Omental fat pad (tissue), 4 donors: ENCODE data around the gene CTAG1A. TPM values are rescaled to one million over a fixed set of nuclear protein-coding genes. Genes with fewer than 3 reads are reported as not detected.
"Not testable (repeated sequence)": the region's sequence is repeated elsewhere in the genome, so short reads cannot be mapped to it uniquely, and the experiment has no call there.

ENCODE experiments used
- ATAC-seq: fragments of 150-250 bp; one replicate; pipeline ENCODE4 v1.9.1; 2016; ENCODE audit warnings: mild to moderate bottlenecking, moderate library complexity; ENCODE audit not compliant: low FRiP score
- DNase-seq: peaks from one replicate; pipeline ENCODE4 v3.0.0-alpha.2; 2019; ENCODE audit warnings: low spot score
- total RNA-seq, 4 donors: library from RNA; depleted of rRNA; stranded (reverse); fragments of >200 nt; gene quantifications; one replicate each; pipeline ENCODE4 v1.1.0, GENCODE V29; 2016
- TF ChIP-seq, protein P1 (sequence below), 3 donors: fragments of 450-650 bp; IDR thresholded peaks; one replicate each; pipeline ENCODE4 v1.5.1; 2016 to 2017; ENCODE audit warnings: antibody characterized with exemption in 3 of 3, mild to moderate bottlenecking in 3 of 3, moderate library complexity in 2 of 3

Gene CTAG1A
- total RNA-seq, 4 donors from 2014 or later: not detected

DNA sequence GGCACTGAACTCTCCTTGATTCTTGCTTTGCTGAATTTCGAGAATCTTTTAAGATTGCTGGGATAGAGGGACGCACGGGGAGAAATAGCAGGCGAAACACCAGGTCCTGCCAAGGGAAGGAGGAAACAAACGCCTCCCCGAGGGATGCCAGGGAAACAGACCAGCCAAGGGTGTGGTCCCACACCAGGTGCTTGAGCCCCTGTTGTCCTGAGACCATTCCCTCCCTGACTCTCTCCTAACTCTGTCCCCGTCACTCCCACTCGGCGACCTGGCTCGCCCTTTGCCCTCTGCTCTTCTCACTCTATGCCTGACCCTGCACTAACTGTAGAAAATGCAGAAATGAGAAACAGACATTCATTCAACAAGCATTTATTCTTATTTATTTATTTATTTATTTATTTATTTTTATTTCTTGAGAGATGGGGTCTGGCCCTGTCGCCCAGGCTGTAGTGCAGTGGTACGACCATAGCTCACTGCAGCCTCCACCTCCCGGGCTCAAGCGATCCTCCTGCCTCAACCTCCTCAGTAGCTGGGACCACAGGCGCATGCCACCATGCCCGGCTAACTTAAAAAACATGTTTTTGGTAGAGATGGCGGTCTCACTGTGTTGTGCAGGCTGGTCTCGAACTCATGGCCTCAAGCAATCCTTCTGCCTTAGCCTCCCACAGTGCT is 18.0 kb downstream of the CTAG1A start:
- TF ChIP-seq, protein P1, sequence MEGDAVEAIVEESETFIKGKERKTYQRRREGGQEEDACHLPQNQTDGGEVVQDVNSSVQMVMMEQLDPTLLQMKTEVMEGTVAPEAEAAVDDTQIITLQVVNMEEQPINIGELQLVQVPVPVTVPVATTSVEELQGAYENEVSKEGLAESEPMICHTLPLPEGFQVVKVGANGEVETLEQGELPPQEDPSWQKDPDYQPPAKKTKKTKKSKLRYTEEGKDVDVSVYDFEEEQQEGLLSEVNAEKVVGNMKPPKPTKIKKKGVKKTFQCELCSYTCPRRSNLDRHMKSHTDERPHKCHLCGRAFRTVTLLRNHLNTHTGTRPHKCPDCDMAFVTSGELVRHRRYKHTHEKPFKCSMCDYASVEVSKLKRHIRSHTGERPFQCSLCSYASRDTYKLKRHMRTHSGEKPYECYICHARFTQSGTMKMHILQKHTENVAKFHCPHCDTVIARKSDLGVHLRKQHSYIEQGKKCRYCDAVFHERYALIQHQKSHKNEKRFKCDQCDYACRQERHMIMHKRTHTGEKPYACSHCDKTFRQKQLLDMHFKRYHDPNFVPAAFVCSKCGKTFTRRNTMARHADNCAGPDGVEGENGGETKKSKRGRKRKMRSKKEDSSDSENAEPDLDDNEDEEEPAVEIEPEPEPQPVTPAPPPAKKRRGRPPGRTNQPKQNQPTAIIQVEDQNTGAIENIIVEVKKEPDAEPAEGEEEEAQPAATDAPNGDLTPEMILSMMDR (IDR thresholded peaks at IDR 0.05): no peak
- no peak for DNase-seq
- no peak for ATAC-seq

DNA sequence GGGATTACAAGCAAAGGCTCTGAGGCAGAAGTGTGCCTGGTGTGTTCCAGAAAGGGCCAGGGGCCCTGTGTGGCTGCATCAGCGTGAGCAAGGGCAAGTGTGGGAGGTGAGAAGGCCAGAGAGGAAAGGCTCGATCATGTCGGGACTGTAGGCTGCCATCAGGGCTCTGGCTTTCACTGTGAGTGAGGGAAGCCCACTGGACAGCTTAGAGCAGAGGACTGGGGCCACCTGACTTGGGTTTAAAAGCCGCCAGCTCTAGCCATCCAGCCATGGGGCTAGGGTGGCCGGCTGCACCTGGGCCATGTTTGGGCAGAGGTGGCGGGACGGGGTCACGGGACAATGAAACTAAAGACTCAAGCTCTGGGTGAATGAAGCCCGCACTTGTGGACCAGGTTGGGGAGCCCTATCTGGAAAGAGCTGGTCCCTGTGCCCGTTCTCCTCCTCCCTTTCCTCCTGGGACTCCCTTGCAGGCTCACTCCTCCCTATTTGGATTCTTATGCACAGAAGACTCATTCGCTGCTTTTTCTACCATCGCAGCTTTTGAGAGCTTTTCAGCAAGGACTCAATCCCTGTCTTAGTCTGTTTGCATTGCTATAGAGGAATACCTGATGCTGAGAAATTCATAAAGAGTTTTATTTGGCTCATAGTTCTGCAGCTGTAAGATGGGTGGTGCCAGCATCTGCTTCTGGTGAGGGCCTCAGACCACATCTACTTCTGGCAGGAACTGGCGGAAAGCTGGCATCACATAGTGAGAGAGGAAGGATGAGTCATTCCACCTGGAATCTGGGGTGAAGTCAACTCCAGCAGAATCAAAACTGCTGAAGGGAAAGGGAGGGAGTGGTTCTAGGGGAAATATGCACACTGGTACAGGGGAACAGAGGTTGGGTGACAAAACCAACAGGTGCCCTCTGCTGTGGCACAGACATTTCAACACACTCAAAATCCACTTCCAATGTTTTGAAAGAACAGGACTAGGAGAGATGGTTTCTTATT is 18.8 kb downstream of the CTAG1A start:
- ATAC-seq (peak; percentile 53), DNase-seq (no peak)
- TF ChIP-seq, protein P1 (IDR thresholded peaks at IDR 0.05): no peak

DNA sequence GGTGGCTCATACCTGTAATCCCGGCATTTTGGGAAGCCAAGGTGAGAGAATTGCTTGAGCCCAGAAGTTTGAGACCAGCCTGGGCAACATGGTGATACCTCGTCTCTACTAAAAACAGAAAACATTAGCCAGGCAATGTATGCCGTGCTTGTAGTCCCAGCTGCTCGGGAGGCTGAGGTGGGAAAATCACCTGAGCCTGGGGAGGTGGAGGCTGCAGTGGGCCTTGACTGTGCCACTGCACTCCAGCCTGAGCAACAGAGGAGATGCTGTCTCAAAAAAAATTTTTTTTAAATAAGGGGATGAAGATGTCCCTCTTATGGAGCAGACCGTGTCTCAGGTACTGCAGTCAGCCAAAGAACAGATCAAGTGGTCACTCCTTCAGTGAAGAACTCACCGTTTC is 20.6 kb downstream of the CTAG1A start:
- no peak for DNase-seq
- TF ChIP-seq, protein P1 (IDR thresholded peaks at IDR 0.05): no peak

DNA sequence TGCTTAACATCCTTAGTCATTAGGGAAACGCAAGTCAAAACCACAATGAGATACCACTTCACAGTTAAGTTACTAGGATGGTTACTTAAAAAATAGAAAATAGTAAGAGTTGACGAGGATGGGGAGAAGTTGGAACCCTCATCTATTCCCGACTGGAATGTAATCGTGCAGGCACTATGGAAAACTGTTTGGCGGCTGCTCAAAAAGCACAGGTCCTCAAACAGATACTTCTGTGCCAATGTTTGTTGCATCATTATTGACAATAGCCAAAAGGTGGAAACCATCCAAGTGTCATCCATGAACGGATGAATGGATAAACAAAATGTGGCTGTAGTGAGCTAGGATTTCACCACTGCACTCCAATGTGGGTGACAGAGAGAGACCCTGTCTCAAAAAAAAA is 22.4 kb downstream of the CTAG1A start:
- ATAC-seq (no peak), DNase-seq (no peak)
- TF ChIP-seq, protein P1 (IDR thresholded peaks at IDR 0.05): no peak

More for the DNA sequence above, 20.6 kb downstream of the CTAG1A start:
- no peak for ATAC-seq

DNA sequence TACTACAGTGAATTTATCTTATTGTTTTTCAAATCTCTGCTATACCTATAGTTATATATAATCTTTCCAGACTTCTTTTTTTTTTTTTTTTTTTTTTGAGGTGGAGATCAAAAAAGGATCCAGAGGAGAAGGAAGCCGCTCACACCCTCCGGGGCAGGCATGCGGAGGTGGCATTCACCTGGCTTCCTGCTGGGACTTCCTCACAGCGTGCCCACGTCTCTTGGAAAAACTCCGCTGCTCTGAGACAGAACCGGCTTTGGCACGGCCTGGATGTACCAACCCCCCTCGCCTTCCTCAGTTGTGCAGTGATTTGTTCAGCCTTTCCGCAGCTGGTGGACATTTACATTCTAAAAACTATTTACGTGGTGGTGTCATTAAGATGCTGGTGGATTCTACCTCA is 23.0 kb downstream of the CTAG1A start:
- DNase-seq, ATAC-seq: not testable (repeated sequence)

DNA sequence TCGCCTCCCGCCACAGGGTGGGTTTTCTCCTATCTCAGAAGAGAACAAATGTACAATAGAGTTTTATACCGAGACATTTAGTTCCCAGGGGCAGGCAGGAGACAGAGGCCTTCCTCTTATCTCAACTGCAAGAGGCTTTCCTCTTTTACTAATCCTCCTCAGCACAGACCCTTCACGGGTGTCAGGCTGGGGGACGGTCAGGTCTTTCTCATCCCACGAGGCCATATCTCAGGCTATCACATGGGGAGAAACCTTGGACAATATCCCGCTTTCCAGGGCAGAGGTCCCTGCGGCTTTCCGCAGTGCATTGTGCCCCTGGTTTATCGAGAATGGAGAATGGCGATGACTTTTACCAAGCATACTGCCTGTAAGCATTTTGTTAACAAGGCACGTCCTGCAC is 23.9 kb downstream of the CTAG1A start:
- DNase-seq, ATAC-seq: not testable (repeated sequence)

DNA sequence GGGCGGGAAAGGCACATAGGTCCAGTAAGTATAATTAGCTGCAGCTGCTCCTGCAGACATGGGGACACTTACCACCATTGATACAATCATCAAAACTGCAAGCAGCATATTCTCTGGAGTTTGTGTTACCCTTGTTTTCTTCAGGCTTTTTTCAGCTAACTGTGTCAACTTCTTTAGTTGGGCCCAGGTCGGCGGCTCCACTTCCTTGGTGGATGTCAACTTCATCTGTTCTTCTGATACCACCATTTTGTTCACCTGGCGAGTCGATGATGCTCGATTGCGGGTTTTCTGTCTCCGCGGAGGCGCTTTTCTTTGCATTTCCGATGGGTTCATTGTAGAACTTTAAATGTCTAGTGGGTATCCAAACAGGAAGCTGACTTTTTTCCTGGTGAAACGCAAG is 26.2 kb downstream of the CTAG1A start:
- not testable (repeated sequence) for DNase-seq, ATAC-seq

DNA sequence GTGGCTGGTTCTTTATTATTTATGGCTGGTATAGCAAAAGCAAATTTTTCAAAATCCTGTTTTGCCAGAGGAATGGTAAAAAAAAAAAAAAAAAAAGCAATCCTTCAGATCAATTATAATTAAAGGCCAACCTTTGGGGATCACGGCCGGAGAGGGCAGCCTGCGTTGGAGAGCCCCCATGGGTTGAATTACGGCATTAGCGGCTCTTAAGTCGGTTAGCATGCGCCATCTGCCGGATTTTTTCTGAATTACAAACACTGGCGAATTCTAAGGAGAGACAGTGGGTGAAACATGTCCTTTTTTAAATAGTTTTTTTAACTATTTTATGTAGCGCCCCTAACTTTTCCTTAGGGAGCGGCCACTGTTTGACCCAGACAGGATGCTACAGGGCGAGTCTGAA is 28.7 kb downstream of the CTAG1A start:
- ATAC-seq, DNase-seq: not testable (repeated sequence)

DNA sequence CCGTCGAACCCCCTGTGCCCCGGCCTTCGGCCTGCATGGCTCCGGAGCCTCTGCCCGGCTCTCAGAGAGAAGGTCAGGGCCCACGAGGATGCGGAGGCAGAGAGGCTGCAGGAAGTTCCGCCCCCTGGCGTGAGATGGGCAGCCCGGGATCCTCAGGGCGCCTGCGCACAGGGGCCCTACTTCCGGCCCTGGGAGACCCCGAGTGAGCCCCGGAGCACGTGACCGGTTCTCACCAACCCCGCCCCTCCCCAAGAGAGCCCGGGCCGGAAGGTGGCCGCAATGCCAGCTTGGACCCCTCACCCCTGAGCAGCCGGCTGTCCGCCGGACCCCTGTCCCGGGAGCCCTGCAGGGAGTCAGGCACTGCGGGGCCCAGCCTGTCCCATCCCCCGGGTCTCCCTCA is 34.2 kb downstream of the CTAG1A start, which contains the start of gene CTAG1B:
CTAG1B (minus strand) TSS at position 101 of the 400 bp plus-strand sequence; CDS start at position 37, 64 bp downstream.
- not testable (repeated sequence) for ATAC-seq, DNase-seq

DNA sequence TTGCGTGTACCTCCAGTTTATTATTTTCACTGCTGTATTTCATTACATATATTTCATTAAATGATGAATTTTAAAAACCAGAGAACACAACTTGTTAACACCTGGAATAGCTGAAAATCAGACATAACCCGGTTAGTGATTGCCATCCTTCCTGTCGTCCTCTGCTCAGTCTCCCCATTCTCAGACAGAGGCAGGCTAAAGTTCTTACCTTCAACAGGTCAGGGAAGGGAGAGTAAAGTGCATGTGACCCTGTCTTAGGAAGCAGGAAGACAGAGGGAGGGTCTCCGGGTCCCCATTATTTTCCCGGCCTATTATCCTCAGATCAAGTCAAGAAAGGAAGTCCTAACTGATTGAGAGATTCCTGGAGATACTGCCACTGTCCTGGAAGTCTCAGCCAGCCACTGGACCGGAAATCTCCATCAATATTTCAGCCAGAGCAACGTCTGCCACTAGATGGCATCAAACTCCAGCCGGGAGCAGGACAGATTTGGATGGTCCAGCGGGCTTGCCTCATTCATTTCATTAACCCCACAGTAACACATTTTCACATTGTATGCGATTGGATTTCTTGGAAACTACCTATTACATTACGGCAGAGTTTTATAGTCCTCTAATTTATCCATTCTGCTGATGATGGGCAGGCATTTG is 36.0 kb downstream of the CTAG1A start:
- not testable (repeated sequence) for DNase-seq, ATAC-seq

DNA sequence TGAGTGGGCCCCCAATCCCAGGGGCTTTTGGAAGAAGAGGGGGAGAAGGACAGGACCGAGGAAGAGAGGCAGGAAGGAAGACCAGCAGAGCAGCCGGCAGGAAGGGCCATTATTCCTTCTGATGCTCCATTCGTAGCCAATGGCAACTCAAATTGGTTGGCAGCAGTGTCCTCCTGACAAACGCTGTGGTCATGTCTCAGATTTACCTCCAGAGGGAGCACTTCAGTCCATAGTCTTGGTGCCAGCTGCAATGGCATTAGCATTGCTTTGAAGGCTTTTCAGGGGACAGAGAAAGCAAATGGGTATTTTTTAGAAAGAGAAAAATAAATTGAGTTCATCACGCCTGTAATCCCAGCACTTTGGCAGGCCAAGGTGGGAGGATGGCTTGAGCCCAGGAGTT is 44.0 kb downstream of the CTAG1A start:
- not testable (repeated sequence) for DNase-seq, ATAC-seq

DNA sequence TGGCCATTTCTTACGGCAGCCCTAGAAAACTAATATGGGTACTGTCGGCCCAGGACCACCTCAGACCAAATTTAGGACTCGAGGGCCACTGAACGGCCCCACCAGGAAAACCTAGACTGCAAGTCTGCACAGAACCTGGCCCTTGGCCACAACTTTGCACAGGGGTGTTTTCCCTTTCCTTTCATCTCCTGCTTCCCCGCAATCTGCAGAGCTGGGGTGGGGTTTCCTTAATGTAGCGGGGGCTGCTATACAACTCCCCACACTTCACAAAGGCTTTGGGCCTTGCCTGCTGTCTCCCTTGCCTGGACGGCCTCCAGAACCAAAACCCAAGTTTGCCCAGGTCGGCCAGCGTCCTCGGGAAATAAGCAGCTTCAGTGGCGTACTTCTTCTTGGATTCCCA is 46.0 kb downstream of the CTAG1A start:
- ATAC-seq, DNase-seq: not testable (repeated sequence)

DNA sequence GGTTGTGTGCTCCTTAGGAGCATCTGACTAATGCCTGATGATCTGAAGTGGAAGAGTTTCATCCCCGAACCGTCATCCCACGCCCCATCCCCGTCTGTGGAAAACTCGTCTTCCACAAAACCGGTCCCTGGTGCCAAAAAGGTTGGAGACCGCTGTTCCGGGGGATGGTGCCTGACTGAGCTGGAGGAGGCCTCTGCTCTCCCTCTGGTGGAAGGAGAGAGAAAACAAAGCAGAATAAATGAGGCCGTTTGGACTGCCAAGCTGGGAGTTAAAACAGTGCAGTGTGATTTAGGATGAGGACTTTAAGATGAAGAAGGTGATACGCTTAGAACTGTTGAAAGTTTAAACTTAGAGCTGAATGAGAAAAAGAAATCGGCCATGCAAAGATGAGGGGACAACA is 48.7 kb downstream of the CTAG1A start:
- not testable (repeated sequence) for ATAC-seq, DNase-seq
